ENCODE measurements around the gene SSX2IP.

- TF ChIP-seq, protein P1, sequence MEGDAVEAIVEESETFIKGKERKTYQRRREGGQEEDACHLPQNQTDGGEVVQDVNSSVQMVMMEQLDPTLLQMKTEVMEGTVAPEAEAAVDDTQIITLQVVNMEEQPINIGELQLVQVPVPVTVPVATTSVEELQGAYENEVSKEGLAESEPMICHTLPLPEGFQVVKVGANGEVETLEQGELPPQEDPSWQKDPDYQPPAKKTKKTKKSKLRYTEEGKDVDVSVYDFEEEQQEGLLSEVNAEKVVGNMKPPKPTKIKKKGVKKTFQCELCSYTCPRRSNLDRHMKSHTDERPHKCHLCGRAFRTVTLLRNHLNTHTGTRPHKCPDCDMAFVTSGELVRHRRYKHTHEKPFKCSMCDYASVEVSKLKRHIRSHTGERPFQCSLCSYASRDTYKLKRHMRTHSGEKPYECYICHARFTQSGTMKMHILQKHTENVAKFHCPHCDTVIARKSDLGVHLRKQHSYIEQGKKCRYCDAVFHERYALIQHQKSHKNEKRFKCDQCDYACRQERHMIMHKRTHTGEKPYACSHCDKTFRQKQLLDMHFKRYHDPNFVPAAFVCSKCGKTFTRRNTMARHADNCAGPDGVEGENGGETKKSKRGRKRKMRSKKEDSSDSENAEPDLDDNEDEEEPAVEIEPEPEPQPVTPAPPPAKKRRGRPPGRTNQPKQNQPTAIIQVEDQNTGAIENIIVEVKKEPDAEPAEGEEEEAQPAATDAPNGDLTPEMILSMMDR (IDR thresholded peaks at IDR 0.05), result no peak
- no peak for TF ChIP-seq EP300 (IDR thresholded peaks at IDR 0.05)
Observed at GRCh38 chr1:84687714-84688462, 2.4 kb downstream of the SSX2IP start.

Data from esophagus muscularis mucosa (tissue), 3 donors.